Measurements from ENCODE around the gene CCR2. TPM values are rescaled to one million over a fixed set of nuclear protein-coding genes. Genes with fewer than 3 reads are reported as not detected.
"Not testable (repeated sequence)": the region's sequence is repeated elsewhere in the genome, so short reads cannot be mapped to it uniquely, and the experiment has no call there.

Gene CCR2
- total and polyA plus RNA-seq, 12 donors, result 0.30 to 5.6 (median 0.80) TPM

GRCh38 chr3:46325645-46326300 is 28.1 kb upstream of the CCR2 start:
- no peaks in the 10 kb centered on the region for H3K4me1 ChIP-seq (replicated peaks in 1 of 2)
- no peak for DNase-seq
- no peak overlapping the region for H3K27ac ChIP-seq
- no peaks in the 10 kb centered on the region for H3K9me3 ChIP-seq (replicated peaks in 1 of 3)
- 83 to 96% (median 88%) methylated on average over 1 of the region's 1 CpG for WGBS, 4 donors
- no peaks in the 10 kb centered on the region for H3K36me3 ChIP-seq (replicated peaks in 1 of 2)
- intact Hi-C loops (cut with DNase I), result no loop called here
- no peaks in the 10 kb centered on the region for H3K27me3 ChIP-seq
- H3K4me3 ChIP-seq, result no peak overlapping the region
- TF ChIP-seq CTCF (IDR thresholded peaks at IDR 0.05) (no peak), POLR2A (IDR thresholded peaks at IDR 0.05) (no peak)

- DNase-seq; H3K27ac ChIP-seq; H3K4me1 ChIP-seq (replicated peaks in 1 of 2); H3K4me3 ChIP-seq; H3K9me3 ChIP-seq (replicated peaks in 1 of 3); intact Hi-C loops (cut with DNase I); H3K27me3 ChIP-seq; H3K36me3 ChIP-seq (replicated peaks in 1 of 2): not testable (repeated sequence)
- 80 to 100% (median 93%) methylated on average over 1 to 3 of the region's 3 CpGs for WGBS, 4 donors
Observed at GRCh38 chr3:46330676-46331075, 23.2 kb upstream of the CCR2 start.

- Histone ChIP-seq H3K4me1 (replicated peaks in 1 of 2) (no peaks in the 10 kb centered on the region), H3K27ac (no peak overlapping the region), H3K4me3 (no peak overlapping the region), H3K36me3 (replicated peaks in 1 of 2) (no peaks in the 10 kb centered on the region), H3K9me3 (replicated peaks in 1 of 3) (peaks cover 0 to 6% (median 0%) of the 10 kb centered on the region in 3 donors), H3K27me3 (no peaks in the 10 kb centered on the region)
- intact Hi-C loops (cut with DNase I), result no loop called here
- TF ChIP-seq CTCF (IDR thresholded peaks at IDR 0.05), result no peak
- TF ChIP-seq POLR2A (IDR thresholded peaks at IDR 0.05), result no peak
- no peak for DNase-seq
- WGBS, 4 donors, result 44 to 51% (median 48%) methylated on average over 4 of the region's 4 CpGs
Observed at GRCh38 chr3:46334741-46335478, 19.0 kb upstream of the CCR2 start.

GRCh38 chr3:46335541-46335940 is 18.4 kb upstream of the CCR2 start:
- intact Hi-C loops (cut with DNase I), result no loop called here
- Histone ChIP-seq H3K4me3 (no peak overlapping the region), H3K27ac (no peak overlapping the region), H3K4me1 (replicated peaks in 1 of 2) (no peaks in the 10 kb centered on the region), H3K27me3 (no peaks in the 10 kb centered on the region), H3K36me3 (replicated peaks in 1 of 2) (no peaks in the 10 kb centered on the region), H3K9me3 (replicated peaks in 1 of 3) (peaks cover 0 to 6% (median 0%) of the 10 kb centered on the region in 3 donors)
- 57 to 68% (median 64%) methylated on average over 3 of the region's 3 CpGs for WGBS, 4 donors
- TF ChIP-seq CTCF (IDR thresholded peaks at IDR 0.05) (no peak), POLR2A (IDR thresholded peaks at IDR 0.05) (no peak)
- no peak for DNase-seq
